ENCODE results near the gene ARL3. TPM values are rescaled to one million over a fixed set of nuclear protein-coding genes. Genes with fewer than 3 reads are reported as not detected.
A peak's percentile ranks its signal among the peaks of the same experiment; 100 is the strongest.
"Not testable (repeated sequence)": the region's sequence is repeated elsewhere in the genome, so short reads cannot be mapped to it uniquely, and the experiment has no call there.

ARL3 gene
- polyA plus RNA-seq, 10 donors: 11.3 to 15.8 (median 13.3) TPM

DNA sequence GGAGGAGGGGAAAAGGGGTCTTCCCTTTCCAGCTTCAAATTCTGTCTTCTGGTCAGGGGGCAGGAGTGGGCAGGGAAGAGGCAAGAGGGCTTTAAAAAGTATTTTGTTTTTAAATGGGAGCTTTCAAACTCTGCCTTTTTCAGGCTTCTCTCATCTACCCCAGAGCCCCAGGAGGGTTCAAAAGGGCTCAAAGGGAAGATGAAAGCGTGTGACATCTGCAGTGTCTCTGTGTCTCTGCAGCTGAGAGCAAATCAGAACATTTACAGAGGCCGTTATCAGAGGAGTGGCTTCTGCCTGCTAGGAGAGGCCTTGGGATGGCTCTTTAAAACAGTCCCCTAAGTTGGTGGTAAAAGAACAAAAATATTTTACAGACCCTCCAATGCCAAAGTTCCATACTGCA, 39.6 kb downstream of the ARL3 start:
- DNase-seq: no peak

DNA sequence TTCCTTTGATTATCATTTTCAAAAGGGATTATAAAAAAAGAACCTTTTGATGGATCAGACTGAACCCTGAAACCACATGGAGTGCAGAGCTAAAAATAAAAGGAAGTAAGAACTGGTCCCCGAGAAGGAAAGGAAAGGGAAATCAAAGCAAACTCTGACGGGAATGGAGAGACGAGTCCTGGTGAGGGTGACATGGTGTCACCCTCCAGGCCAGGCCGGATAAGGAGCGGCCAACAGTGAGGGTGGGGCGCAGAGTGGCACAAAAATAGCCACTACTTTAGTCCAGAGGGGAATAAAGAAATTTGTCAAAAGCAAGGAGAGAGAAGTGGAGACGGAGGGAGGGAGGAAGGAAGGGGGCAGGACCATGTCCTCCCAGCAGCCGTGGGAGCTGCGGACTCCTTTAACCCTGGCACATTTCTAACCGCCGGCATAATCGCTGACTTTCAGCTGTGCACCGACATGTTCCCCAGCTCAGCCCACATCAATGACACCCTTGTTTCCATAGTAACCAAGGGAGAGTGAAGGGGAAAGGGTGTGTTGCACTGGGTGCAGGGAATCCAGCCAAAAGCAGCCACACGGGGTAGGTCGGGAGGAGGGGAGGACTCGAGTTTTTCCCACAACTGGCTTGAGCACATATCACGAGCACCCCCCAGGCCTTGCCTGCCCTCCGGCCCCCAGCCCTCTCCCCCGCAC, 40.2 kb downstream of the ARL3 start:
- DNase-seq: peak in 2 of 3 donors; percentile 41 to 82

DNA sequence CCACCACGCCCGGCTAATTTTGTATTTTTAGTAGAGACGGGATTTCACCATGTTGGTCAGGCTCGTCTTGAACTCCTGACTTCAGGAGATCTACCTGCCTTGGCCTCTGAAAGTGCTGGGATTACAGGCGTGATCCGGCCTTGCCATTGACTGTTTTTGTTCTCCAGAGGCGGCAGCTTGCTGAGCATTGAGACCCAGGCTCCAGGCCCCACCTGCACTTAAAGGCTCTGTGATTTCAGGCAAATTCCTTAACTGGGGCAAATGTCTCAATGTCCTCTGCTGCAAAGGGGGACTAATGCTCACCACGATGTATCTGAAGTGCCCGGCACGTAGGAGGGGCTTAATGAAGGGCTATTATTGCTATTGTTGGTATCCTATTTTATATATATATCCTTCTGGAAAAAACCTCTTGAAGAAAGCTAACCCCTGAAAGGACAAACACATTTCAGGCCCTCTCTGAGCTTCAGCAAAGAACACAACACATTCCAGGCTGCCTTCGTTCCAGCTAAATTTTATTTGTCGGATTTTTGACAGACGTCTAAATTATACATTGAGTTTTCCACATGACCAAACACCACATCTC, 40.9 kb downstream of the ARL3 start:
- DNase-seq: no peak

DNA sequence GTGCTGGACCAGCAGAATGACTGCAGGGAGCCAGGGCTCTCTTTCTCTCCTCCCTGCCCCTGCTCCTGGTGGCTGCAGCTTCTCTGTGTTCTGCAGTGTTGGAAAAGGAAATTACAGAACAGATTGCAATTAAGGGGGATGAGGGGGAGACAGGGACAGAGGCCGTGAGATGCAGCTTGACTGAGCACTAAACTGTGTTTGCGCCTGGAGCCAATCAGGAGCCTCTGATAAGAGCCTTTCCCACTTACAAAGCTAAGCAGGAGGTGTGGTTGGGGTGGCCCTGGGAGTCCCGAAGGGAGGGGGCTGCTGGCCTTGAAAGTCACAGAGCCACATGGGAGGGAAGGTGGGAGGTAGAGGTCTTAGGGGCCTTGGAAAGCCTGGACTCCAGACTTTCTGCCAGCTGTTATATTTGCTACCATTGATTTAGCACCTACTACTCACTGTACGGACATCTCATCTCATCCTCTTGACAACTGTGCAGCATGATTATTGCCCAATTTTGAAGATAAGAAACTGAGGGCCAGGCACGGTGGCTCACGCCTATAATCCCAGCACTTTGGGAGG, 43.2 kb downstream of the ARL3 start:
- DNase-seq: no peak

DNA sequence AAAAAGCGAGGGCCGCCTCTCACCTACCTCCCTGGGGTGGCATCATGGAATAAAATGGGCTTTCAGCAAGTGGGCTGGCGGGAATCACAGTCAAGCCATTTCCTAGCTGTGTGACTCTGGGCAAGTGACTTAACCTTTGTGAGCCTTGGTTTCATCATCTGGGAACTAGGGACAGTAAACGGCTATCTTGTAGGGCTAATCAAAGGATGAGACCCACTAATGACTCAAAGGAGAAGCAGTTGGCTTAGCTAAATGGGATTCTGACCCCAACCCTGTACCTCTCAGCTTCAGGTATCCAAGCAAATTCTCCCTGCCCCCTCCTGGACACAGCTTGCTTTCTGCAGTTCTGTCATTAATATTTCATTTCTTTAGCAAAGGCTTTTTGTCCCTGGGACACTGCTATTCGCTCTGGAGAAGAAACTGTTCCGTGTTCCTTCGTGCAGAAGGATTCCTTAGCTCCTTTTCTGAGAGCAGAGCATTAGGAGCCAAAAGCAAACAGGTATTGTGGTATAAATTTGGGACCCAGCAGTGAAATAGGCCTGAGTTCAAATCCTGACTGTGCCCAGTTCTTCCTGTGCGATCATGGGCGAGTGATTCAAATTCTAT, 44.0 kb downstream of the ARL3 start:
- no peak for DNase-seq

DNA sequence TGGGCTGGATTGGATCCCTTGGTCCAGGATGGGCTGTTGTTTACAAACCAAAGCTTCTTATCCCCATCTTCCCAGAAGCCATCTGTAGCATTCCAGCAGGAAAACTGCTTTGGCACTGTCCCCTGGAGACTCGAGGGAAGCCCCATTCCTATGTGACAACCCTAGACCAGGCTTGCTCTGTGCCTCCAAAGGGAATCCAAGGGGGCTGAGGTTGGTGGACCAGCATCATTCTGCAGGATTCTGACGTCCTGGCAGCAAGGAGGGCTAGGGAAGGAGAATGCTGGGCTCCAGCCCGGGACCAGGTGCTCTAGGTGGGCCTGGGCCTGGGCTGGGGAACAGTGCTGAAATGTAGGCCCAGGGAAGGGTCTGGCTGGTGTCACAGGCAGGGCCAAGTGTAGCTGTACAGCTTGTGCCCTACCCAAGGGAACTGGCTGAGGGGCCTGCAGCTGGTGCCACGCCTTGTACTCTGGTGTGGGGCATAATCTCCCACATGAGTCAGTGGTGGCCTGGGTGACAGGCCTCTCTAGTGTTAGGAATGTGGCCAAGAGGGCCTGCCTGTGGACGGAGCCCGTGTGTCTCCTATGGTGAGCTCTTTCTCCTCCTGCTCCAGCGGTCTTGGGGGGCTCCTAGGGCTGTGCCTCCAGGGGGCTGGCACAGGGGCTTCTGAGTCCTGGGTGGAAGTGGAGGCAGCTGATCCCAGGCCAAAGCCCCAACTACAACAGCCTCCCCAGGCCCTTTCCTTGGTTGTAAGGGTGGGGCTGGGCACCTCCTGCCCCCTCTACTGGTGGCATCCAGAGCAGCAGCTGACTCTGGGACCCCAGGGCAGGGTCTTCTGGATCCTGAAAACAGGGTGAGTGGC, 44.8 kb downstream of the ARL3 start:
- peak in 1 of 3 donors; percentile 45 for DNase-seq

DNA sequence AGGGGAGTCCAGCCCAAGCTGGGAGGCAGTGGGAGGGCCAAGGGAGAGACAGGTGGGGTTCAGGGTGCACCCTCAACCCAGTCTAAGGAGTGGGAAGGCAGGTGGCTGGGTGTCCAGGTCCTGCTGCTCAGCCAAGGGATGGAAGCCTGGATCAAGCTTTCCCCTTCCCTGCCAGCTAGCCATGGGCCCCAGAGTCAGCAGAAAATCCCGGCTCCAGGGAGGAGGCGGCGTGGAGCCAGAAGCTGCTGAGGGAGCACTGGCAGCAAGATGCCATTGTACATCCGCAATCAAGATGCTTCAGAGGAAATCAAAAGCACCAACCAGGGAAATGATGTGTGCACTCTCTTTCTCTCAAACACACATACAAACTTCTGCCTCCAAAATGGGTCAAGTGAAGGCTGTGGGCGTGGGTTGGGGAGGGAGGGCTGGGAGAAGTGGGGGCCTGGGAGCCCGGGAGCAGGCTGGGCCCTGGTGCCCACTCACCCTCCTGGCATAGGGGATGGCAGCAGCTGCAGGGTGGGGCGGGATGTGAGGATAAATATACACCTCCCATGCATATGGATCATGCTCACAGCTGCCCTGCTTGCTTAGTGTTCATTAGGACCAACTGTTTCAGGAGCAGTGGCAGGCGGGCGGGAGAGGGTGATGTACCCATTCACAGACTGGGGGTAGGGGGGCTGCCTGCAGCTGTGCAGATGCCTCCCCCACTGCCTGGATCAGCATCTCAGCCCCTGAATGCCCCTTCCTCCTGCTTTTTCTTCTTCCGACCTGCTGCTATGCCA, 45.7 kb downstream of the ARL3 start:
- peak in 2 of 3 donors; percentile 44 to 66 for DNase-seq

DNA sequence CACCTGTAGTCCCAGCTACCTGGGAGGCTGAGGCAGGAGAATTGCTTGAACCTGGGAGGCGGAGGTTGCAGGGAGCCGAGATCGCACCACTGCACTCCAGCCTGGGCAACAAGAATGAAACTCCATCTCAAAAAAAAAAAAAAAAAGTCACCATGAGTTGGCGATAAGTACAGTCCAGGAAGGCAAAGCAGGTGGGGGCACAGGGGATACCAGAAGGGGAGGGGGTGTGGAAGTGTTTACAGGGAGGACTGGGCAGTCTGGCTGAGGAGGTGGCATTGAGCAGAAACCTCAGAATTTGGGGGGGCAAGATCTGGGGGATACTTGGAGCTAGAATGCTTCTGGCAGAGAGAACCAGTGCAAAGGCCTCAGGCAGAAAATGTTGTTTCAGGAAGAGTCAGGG, 46.8 kb downstream of the ARL3 start:
- not testable (repeated sequence) for DNase-seq

DNA sequence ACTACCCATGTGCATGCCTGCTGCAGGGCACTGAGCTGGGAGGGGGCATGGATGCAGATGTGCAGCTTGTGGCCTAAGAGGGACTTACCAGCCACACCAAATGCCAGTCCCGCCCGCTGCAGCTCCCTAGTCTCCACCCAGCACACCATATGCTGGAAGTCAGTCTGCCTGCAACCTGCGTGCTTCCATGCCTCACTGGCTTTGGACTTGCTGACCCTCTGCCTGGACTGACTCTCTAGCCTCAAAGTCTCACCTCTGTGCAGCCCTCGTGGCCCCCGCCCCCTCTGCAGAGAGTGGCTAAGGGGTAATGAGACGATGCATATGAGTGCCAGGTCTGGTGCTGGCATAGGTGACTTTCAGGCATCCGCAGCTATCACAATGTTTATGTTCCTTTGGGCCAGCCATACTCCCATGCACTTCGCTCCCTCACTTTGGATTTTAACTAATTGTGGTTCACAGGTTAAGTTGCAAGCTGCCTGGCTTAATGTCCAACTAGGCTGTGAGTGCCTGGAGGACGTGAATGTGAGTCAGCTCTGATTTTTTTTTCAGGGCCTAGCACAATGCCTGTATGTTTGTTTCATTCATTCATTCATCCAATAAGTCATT, 48.2 kb downstream of the ARL3 start:
- DNase-seq: no peak

DNA sequence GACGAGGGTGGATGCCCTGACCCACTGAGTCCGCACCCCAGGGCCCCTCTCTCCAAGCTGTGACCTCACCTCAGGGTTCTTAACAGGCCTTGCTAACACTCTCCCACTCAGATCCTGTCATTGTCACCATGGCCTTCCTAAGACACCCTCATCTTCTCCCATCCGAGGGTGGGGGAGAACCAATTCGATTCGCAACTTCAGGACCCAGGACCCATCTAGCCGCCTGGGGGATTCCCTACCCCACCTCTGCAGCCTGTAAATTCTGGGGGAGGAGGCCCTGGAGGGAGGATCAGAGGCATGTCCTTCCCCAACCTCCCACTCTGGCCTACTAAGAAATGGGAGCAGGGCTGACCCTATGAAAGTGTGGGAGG, 52.6 kb downstream of the ARL3 start:
- DNase-seq: no peak

DNA sequence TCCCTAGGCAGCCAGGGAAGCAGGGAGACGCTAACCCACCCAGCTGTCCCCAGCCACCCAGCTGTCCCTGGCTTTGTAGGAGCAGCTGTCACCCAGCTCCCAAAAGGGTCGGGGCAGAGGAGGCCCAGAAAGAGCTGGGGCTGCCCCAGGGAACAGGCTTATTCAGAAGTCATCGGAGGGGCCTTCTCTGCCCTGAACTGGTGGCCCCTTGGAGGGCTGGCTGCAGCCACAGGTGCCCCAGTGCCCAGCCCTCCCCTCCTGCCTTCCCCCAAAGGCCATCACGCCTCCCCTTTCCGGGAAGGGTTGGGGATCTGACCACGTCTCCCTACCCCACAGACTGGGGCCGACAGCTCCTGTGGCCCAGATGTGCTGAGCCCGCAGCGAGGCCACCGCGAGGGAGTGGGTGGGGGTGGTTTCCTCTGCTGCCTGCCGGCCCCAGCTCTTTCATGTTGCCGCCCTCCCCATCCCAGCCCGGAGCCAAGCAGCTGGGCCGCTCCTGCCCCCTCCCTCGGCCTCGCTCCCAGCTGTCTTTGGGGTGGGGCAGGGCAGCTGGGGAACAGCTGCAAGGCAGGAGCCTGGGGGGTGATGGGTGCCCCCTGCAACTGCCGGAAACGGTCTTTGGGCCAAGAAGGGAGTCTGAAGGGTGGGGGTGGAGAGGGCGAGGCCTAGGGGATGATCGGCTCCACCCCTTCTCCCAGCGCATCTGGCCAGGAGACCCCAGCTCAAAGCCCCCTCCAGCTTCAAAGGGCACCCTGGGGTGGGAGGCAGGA, 53.1 kb downstream of the ARL3 start:
- DNase-seq: peak; percentile 67 to 90 (median 78)

DNA sequence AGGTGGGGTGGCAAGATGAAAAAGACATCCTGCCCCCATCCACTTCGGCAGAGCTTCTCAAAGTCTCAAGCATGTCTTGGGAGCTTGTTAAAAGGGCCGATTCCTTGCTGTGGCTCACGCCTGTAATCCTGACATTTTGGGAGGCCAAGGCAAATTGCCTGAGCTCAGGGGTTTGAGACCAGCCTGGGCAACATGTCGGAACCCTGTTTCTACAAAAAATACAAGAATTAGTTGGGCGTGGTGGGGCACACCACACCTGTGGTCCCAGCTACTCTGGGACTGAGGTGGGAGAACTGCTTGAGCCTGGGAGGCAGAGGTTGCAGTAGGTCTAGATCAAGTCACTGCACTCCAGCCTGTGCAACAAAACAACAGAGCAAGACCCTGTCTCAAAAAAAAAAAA, 55.4 kb downstream of the ARL3 start:
- no peak for DNase-seq

DNA sequence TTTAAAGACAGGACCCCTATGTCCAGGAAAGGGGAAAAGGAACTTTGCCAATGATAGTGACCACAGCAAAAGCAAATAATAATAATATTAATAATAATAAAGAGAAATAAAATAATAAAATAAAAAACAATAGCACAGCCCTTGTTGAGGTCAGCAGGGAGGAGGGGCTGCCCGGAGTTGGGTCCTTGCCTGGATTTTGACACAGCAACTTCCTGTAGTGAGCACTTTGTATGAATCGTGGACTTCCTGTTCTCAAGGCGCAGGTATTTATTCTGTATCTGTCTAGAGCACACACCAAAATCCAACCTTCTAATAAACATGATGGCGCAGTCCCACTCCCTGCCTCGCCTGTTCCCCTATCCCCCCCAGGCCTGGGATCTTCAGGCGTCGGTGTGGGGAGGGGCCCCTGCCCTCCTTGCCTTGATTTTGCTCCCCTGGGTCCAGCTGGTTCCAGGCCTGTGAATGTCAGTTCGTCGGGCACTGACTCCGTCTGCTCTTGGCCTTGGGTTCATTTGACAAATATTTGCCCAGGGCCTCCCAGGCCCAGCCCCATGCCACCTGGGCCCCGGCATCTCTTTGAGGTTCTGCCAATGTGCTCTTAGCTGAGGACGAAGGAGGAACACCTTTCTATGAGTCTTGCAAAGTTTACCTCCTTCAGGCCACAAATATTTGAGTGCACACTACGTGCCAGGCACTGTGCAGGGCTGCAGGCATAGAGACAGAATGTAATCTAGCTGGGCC, 56.0 kb downstream of the ARL3 start:
- DNase-seq: peak in 1 of 3 donors; percentile 34

DNA sequence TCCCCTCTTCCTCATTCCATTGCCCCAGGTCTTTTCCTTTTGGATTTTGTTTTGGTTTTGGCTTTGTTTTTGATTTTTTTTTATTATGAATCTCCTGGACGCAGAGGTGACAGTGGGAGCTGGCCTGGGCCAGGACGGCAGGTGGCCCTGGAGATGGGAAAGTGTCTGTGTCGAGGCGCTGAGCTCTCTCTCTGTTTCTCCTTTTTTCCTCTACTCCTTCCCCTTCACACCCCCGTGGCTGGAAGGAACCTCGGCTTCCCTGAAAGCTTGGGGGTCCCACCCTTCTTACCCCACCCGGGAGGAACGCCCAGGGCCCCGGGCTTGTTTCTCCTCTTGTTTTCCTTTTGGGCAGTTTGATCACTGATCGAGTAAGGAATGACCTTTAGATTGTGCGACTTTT, 56.7 kb downstream of the ARL3 start:
- no peak for DNase-seq

DNA sequence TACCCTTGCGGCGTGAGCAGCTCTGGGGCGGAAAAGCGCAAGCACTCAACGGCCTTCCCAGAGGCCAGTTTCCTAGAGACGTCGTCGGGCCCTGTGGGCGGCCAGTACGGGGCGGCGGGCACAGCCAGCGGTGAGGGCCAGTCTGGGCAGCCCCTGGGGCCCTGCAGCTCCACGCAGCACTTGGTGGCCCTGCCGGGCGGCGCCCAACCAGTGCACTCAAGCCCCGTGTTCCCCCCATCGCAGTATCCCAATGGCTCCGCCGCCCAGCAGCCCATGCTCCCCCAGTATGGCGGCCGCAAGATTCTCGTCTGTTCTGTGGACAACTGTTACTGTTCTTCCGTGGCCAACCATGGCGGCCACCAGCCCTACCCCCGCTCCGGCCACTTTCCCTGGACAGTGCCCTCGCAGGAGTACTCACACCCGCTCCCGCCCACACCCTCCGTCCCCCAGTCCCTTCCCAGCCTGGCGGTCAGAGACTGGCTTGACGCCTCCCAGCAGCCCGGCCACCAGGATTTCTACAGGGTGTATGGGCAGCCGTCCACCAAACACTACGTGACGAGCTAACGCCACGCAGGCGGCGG, 57.3 kb downstream of the ARL3 start:
- no peak for DNase-seq

DNA sequence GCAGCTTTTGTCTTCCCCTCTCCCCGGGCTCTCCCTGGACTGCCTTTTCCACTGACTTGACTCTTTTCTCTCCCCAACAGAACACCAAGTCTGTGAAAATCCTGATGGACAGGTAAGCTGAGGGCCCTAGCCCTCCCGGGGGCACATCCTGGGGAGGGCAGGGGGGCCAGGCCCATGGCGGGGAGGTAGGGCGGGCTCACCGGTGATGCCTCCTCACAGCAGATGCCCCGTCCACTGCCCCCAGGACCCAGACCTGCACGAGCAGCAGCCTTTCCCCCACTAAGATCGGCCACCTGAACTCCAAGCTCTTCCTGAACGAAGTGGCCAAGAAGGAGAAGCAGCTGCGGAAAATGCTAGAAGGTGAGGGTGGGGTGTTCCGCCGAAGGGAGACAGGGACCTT, 58.2 kb downstream of the ARL3 start:
- no peak for DNase-seq

DNA sequence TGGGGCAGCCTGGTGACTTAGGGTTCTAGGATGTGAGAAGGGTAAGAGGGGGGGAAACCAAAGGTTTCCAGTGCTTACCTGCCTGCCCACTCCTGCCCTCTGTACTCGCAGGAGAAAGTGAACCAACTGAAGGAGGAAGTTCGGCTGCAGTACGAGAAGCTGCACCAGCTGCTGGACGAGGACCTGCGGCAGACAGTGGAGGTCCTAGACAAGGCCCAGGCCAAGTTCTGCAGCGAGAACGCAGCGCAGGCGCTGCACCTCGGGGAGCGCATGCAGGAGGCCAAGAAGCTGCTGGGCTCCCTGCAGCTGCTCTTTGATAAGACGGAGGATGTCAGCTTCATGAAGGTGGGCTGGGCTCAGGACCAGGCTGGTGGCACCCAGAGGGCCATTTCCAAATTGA, 59.2 kb downstream of the ARL3 start:
- DNase-seq: no peak

DNA sequence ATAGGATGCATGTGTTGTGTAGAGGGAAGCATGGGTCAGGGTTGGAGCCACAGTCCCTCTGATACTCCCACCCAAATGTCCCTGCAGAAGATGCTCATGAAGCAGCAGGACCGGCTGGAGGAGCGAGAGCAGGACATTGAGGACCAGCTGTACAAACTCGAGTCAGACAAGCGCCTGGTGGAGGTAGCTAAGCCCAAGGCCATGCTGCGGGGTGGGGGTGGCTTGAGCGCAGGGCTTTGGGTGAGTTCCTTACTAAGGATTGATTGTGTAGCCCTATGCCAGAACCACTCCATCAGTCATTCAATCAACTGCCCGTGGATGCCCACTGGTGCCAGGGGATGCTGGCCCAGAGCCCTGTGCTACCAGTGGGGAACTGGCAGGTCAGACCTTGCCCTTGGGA, 59.6 kb downstream of the ARL3 start:
- no peak for DNase-seq

DNA sequence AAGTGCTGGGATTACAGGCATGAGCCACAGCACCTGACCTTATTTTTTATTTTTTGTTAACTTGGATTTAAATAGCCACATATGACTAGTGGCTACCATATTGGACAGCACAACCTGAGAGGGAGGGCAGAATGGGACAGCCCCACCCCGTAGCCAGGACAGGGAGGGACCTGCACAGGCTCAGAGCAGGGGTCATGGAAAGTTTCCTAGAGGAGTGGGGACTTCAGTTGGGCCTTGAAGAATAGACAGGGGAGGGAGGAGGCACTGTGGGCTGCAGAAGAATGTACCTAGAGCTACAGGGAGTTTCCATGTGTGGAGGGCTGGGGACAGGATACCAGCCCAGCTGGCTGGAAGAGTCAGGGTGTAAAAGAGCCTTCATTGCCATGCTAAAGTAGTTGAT, 61.1 kb downstream of the ARL3 start:
- no peak for DNase-seq

Measured in muscle of back (tissue), 11 donors.